Transverse colon (tissue), 4 donors: Measurements from ENCODE around the gene XYLT1. TPM values are rescaled to one million over a fixed set of nuclear protein-coding genes. Genes with fewer than 3 reads are reported as not detected.

Experiments used
- DNase-seq: peaks from one replicate; pipeline ENCODE4 v3.0.0-alpha.2; 2019
- H3K27ac ChIP-seq, 4 donors: fragments of 200-600 bp; sonication (generic); 2 replicates each; pipeline ENCODE4 v1.5.1; 2016 to 2018; ENCODE audit warnings: inconsistent platforms in 4 of 4
- H3K27me3 ChIP-seq: fragments of 200-600 bp; sonication (generic); 2 replicates; pipeline ENCODE4 v1.5.1; 2017; ENCODE audit warnings: inconsistent platforms
- H3K36me3 ChIP-seq, 4 donors: fragments of 200-600 bp; sonication (generic); 2 replicates each; pipeline ENCODE4 v1.5.1; 2017 to 2019; ENCODE audit warnings: inconsistent platforms in 4 of 4
- H3K4me1 ChIP-seq, 4 donors: fragments of 200-600 bp; sonication (generic); 2 replicates each; pipeline ENCODE4 v1.5.1; 2017 to 2020; ENCODE audit warnings: inconsistent platforms in 4 of 4
- H3K4me3 ChIP-seq, 4 donors: fragments of 200-600 bp; sonication (generic); 1 replicate in 1 of 4; 2 replicates in 3 of 4; pipeline versions ENCODE4 v1.5.1 to v1.6.1; 2017 to 2019; ENCODE audit warnings: inconsistent platforms in 4 of 4
- H3K9me3 ChIP-seq, 2 donors: fragments of 200-600 bp; sonication (generic); 2 replicates each; pipeline ENCODE4 v1.5.1; 2017 to 2019; ENCODE audit warnings: inconsistent platforms in 2 of 2
- EP300 ChIP-seq: sonication (generic); formaldehyde crosslinking; IDR thresholded peaks from one replicate; pipeline ENCODE4 v1.6.1; 2017; ENCODE audit warnings: antibody characterized with exemption, low read depth
- POLR2A ChIP-seq: fragments of 450-650 bp; IDR thresholded peaks from one replicate; pipeline ENCODE4 v1.6.1; 2016; ENCODE audit warnings: antibody characterized with exemption, mild to moderate bottlenecking, moderate library complexity
- POLR2AphosphoS5 ChIP-seq, 3 donors: sonication (generic); formaldehyde crosslinking; IDR thresholded peaks; one replicate each; pipeline ENCODE4 v1.6.1; 2016; ENCODE audit warnings: antibody characterized with exemption in 3 of 3
- WGBS, 2 donors: methylation state at CpG; one replicate each; pipeline ENCODE4 v1.1.5; 2018; ENCODE audit warnings: low coverage in 1 of 2; 5-methylcytosine and 5-hydroxymethylcytosine counted together
- in situ Hi-C, 4 donors: fragments of 200-750 bp; cut with MboI; loops; one replicate each; pipeline versions ENCODE4 v1.15.0 to v1.15.1; 2017; ENCODE audit warnings: low sequenced_read_pairs in 3 of 4, low pct_ligation_motif_present in 1 of 4, low pct_unique_long_range_greater_than_20kb in 1 of 4
- intact Hi-C: fragments of 100-400 bp; cut with DNase I; formaldehyde crosslinking; loops from one replicate; pipeline ENCODE4 v1.15.1; 2023; ENCODE audit warnings: low total_unique reads
- total RNA-seq, 4 donors: library from RNA; depleted of rRNA; stranded (reverse); fragments of >200 nt; gene quantifications; one replicate each; pipeline ENCODE4 v1.1.0, GENCODE V29; 2016
- TF ChIP-seq, protein P1 (sequence below), 5 experiments: fragments of 200-600 bp in 3 of 5; fragments of 450-650 bp in 2 of 5; sonication (generic) in 3 of 5; IDR thresholded peaks; 1 replicate in 2 of 5; 2 replicates in 3 of 5; pipeline ENCODE4 v1.5.1; 2016 to 2017; ENCODE audit warnings: antibody characterized with exemption in 5 of 5, inconsistent platforms in 3 of 5, mild to moderate bottlenecking in 2 of 5, moderate library complexity in 1 of 5

The XYLT1 gene
- total RNA-seq, 4 donors from 2014 or later = 22.3 to 44.6 (median 39.4) TPM

DNA sequence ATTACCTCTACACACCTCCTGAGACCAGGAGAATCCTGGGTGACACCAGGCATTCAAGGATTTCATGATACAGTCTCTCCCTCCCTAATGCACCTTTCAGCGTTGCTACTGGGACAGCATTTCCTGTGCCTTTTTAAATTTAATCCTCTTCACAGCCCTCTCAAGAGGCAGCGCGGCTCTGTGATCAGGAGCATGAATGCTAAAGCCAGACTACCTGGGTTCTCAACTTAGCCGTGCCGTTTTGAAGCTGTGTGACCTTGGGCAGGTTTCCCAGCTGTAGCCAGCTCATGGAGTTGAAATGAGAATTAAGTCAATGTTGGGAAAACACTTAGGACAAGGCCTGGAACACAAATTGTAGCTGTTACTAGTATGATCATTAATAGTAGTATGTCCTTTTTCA, 191.8 kb downstream of the XYLT1 start:
- in situ Hi-C loops = loop anchor here in 1 of 4 donors (10.0 kb wide), 1 partner anchor 196 kb away; the partner anchor contains the start of gene XYLT1
- Histone ChIP-seq H3K9me3 (no peaks in the 10 kb centered on the region), H3K4me3 (no peak overlapping the region), H3K27me3 (no peaks in the 10 kb centered on the region), H3K36me3 (no peaks in the 10 kb centered on the region), H3K27ac (no peak overlapping the region), H3K4me1 (peaks cover 16 to 36% (median 31%) of the 10 kb centered on the region in 4 donors)
- intact Hi-C loops = no loop called here
- TF ChIP-seq POLR2A (no peak), POLR2AphosphoS5 (IDR thresholded peaks at IDR 0.05) (no peak), EP300 (no peak)
- TF ChIP-seq, protein P1, sequence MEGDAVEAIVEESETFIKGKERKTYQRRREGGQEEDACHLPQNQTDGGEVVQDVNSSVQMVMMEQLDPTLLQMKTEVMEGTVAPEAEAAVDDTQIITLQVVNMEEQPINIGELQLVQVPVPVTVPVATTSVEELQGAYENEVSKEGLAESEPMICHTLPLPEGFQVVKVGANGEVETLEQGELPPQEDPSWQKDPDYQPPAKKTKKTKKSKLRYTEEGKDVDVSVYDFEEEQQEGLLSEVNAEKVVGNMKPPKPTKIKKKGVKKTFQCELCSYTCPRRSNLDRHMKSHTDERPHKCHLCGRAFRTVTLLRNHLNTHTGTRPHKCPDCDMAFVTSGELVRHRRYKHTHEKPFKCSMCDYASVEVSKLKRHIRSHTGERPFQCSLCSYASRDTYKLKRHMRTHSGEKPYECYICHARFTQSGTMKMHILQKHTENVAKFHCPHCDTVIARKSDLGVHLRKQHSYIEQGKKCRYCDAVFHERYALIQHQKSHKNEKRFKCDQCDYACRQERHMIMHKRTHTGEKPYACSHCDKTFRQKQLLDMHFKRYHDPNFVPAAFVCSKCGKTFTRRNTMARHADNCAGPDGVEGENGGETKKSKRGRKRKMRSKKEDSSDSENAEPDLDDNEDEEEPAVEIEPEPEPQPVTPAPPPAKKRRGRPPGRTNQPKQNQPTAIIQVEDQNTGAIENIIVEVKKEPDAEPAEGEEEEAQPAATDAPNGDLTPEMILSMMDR (IDR thresholded peaks at IDR 0.05) = no peak
- no peak for DNase-seq
- 38% methylated on average over 5 of the region's 5 CpGs; no CpG with 5 or more reads in 1 of the 2 donors for WGBS, 2 donors

DNA sequence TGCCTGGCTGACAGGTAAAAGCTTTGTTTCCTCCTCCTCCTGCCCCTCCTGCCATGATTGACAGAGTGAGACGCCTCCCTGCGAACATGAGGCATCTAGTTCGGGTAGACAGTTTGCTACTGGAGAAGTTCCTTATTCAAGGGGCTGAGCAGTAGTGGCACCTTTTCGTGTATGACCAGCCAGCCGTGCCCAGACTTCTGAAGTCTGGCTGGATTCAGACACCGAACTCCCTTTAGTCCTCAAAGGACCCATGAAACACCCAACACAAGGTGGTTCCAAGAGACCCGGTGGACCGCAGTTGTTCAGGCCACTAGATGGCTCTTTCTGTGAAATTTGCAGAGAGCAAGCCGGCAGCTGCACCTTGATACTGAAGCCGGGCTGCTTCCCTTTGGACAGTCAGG, 192.8 kb downstream of the XYLT1 start:
- H3K9me3 ChIP-seq = no peaks in the 10 kb centered on the region
- peak overlapping the region; percentile 53 to 87 (median 80) for H3K27ac ChIP-seq
- H3K36me3 ChIP-seq = no peaks in the 10 kb centered on the region
- no peaks in the 10 kb centered on the region for H3K27me3 ChIP-seq
- no peak overlapping the region for H3K4me3 ChIP-seq
- WGBS, 2 donors = 36% methylated on average over 10 of the region's 10 CpGs; no CpG with 5 or more reads in 1 of the 2 donors
- TF ChIP-seq, protein P1 (IDR thresholded peaks at IDR 0.05) = peak; percentile 41 to 69 (median 51)
- TF ChIP-seq POLR2A = peak; percentile 15
- no peak for TF ChIP-seq POLR2AphosphoS5 (IDR thresholded peaks at IDR 0.05)
- intact Hi-C loops (no loop called here), in situ Hi-C loops (loop anchor here in 1 of 4 donors (10.0 kb wide), 1 partner anchor 197 kb away; the partner anchor contains the start of gene XYLT1)
- DNase-seq = peak; percentile 70
- H3K4me1 ChIP-seq = peaks cover 20 to 44% (median 35%) of the 10 kb centered on the region in 4 donors

GRCh38 chr16:17276610-17277009, 194.2 kb downstream of the XYLT1 start:
- WGBS, 2 donors = 94 to 98% methylated on average over 7 to 10 of the region's 10 CpGs
- intact Hi-C loops (no loop called here), in situ Hi-C loops (loop anchor here in 1 of 4 donors (10.0 kb wide), 1 partner anchor 198 kb away; the partner anchor contains the start of gene XYLT1)
- peak overlapping the region; percentile 75 to 88 (median 86) for H3K27ac ChIP-seq
- H3K4me3 ChIP-seq = no peak overlapping the region
- no peaks in the 10 kb centered on the region for H3K27me3 ChIP-seq
- no peaks in the 10 kb centered on the region for H3K36me3 ChIP-seq
- DNase-seq = no peak
- no peaks in the 10 kb centered on the region for H3K9me3 ChIP-seq
- peaks cover 25 to 53% (median 41%) of the 10 kb centered on the region in 4 donors for H3K4me1 ChIP-seq
- TF ChIP-seq POLR2A (no peak), POLR2AphosphoS5 (IDR thresholded peaks at IDR 0.05) (no peak), EP300 (no peak)
- TF ChIP-seq, protein P1 (IDR thresholded peaks at IDR 0.05) = no peak

DNA sequence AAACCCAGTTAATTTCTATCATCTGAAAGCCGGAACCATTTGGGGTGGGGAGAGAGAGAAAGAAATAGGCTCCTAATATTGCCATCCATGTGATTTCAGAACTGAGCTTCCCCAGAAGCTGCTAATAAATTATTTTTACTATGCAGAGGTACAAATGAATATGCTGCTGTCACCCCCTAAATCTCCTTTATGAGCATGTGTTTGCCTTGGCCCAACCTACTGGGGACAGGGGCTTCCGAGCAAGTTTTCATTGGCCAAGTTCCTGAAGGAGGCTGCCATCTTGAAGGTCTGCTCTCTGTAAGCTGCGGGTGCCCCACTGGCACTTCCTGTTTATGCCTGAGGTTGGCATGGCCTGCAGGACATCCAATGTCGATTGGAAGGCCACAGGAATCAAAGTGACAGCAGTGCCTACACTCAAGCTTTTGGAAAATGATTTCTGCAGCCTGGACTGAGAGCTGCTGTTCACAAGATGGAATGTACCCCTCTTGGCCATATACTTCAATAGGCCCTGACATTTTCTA, 194.7 kb downstream of the XYLT1 start:
- DNase-seq = no peak
- in situ Hi-C loops = loop anchor here in 1 of 4 donors (10.0 kb wide), 1 partner anchor 199 kb away; the partner anchor contains the start of gene XYLT1
- Histone ChIP-seq H3K9me3 (no peaks in the 10 kb centered on the region), H3K36me3 (no peaks in the 10 kb centered on the region), H3K4me3 (no peak overlapping the region), H3K27ac (peak overlapping the region; percentile 75 to 88 (median 86)), H3K4me1 (peaks cover 25 to 58% (median 46%) of the 10 kb centered on the region in 4 donors), H3K27me3 (no peaks in the 10 kb centered on the region)
- TF ChIP-seq POLR2A (no peak), EP300 (no peak), POLR2AphosphoS5 (IDR thresholded peaks at IDR 0.05) (no peak)
- TF ChIP-seq, protein P1 (IDR thresholded peaks at IDR 0.05) = no peak
- intact Hi-C loops = no loop called here
- 24 to 42% methylated on average over 2 to 4 of the region's 4 CpGs for WGBS, 2 donors
